Lung (tissue), 12 donors: Measurements from ENCODE around the gene CAPSL. TPM values are rescaled to one million over a fixed set of nuclear protein-coding genes. Genes with fewer than 3 reads are reported as not detected.

Source experiments
- ATAC-seq: fragments of 200-7000 bp; cut with Tn5 transposase; one replicate; pipeline ENCODE4 v1.9.1; 2020; ENCODE audit warnings: moderate number of reproducible peaks; ENCODE audit not compliant: insufficient read depth, low FRiP score
- DNase-seq, 3 donors: peaks; one replicate each; pipeline ENCODE4 v3.0.0-alpha.2; 2013 to 2017
- H3K27ac ChIP-seq, 2 donors: one replicate each; pipeline ENCODE4 v1.5.1; 2013; ENCODE audit warnings: mild to moderate bottlenecking in 2 of 2, moderate library complexity in 2 of 2, control low read depth in 1 of 2, inconsistent platforms in 1 of 2, low read depth in 1 of 2, low read length in 1 of 2
- H3K27me3 ChIP-seq, 3 donors: one replicate each; pipeline ENCODE4 v1.5.1; 2013; ENCODE audit warnings: low read length in 2 of 3; ENCODE audit not compliant: control insufficient read depth in 3 of 3, insufficient read depth in 3 of 3
- H3K36me3 ChIP-seq, 4 donors: one replicate each; pipeline ENCODE4 v1.5.1; 2013; ENCODE audit warnings: low read length in 4 of 4, mild to moderate bottlenecking in 1 of 4, moderate library complexity in 1 of 4; ENCODE audit not compliant: control insufficient read depth in 4 of 4, insufficient read depth in 4 of 4
- H3K4me1 ChIP-seq, 5 donors: one replicate each; pipeline ENCODE4 v1.5.1; 2013; ENCODE audit warnings: low read length in 5 of 5, mild to moderate bottlenecking in 2 of 5, moderate library complexity in 1 of 5; ENCODE audit not compliant: control insufficient read depth in 5 of 5, insufficient read depth in 5 of 5
- H3K4me3 ChIP-seq: one replicate; pipeline ENCODE4 v1.5.1; 2013; ENCODE audit warnings: mild to moderate bottlenecking, control low read depth, moderate library complexity
- H3K9ac ChIP-seq, 2 donors: one replicate each; pipeline ENCODE4 v1.5.1; 2013; ENCODE audit warnings: low read length in 2 of 2, control low read depth in 1 of 2; ENCODE audit not compliant: insufficient read depth in 1 of 2
- H3K9me3 ChIP-seq, 4 donors: one replicate each; pipeline ENCODE4 v1.5.1; 2013; ENCODE audit warnings: low read length in 3 of 4, mild to moderate bottlenecking in 1 of 4, moderate library complexity in 1 of 4; ENCODE audit not compliant: control insufficient read depth in 4 of 4, insufficient read depth in 3 of 4
- CTCF ChIP-seq: IDR thresholded peaks from 2 replicates; pipeline ENCODE4 v1.5.1; 2012; ENCODE audit warnings: mild to moderate bottlenecking; ENCODE audit errors: control extremely low read depth, extremely low read depth
- WGBS, 2 donors: extraction: QIAGEN DNeasy Blood & Tissue Kit; methylation state at CpG; one replicate each; pipeline ENCODE4 v1.1.7; 2013; 5-methylcytosine and 5-hydroxymethylcytosine counted together
- polyA plus RNA-seq, 2 donors: library from polyadenylated mRNA; stranded (reverse); fragments of 200-250 nt; gene quantifications; one replicate each; pipeline ENCODE4 v1.2.1, GENCODE V29; 2013
- total RNA-seq, 2 donors: library from RNA; depleted of rRNA in 1 of 2; stranded (reverse); fragments of >200 nt in 1 of 2; gene quantifications; one replicate each; pipeline ENCODE4 v1.2.1, GENCODE V29; 2014 to 2021
- donor health status: control.
- donor health status: control.
- donor health status: Bipolar disorder and iron deficiency.
- donor health status: healthy.
- donor health status: DM: yes; HTN: yes; CAD: no.

Gene CAPSL
- total and polyA plus RNA-seq, 4 donors, result 15.9 to 37.9 (median 21.2) TPM

GRCh38 chr5:35880156-35880555, 58.3 kb downstream of the CAPSL start:
- H3K9me3 ChIP-seq, result no peaks in the 10 kb centered on the region
- 64 to 69% methylated on average over 1 of the region's 1 CpG for WGBS, 2 donors
- no peak for DNase-seq
- peaks cover 0 to 3% (median 0%) of the 10 kb centered on the region in 4 donors for H3K36me3 ChIP-seq
- no peak overlapping the region for H3K9ac ChIP-seq
- TF ChIP-seq CTCF, result no peak
- H3K27me3 ChIP-seq, result no peaks in the 10 kb centered on the region
- peaks cover 0 to 2% (median 0%) of the 10 kb centered on the region in 5 donors for H3K4me1 ChIP-seq
- H3K4me3 ChIP-seq, result no peak overlapping the region
- H3K27ac ChIP-seq, result no peak overlapping the region
- no peak for ATAC-seq

GRCh38 chr5:35879649-35880048, 58.8 kb downstream of the CAPSL start:
- DNase-seq, result no peak
- H3K27me3 ChIP-seq, result no peaks in the 10 kb centered on the region
- H3K9ac ChIP-seq, result no peak overlapping the region
- no peak for TF ChIP-seq CTCF
- H3K36me3 ChIP-seq, result peaks cover 0 to 3% (median 0%) of the 10 kb centered on the region in 4 donors
- H3K4me1 ChIP-seq, result peaks cover 0 to 2% (median 0%) of the 10 kb centered on the region in 5 donors
- no peak overlapping the region for H3K27ac ChIP-seq
- no peak for ATAC-seq
- no peaks in the 10 kb centered on the region for H3K9me3 ChIP-seq
- H3K4me3 ChIP-seq, result no peak overlapping the region

GRCh38 chr5:35879096-35879495, 59.3 kb downstream of the CAPSL start:
- no peak for ATAC-seq
- peaks cover 0 to 2% (median 0%) of the 10 kb centered on the region in 5 donors for H3K4me1 ChIP-seq
- no peak for DNase-seq
- H3K36me3 ChIP-seq, result peaks cover 0 to 5% (median 0%) of the 10 kb centered on the region in 4 donors
- no peak overlapping the region for H3K4me3 ChIP-seq
- TF ChIP-seq CTCF, result no peak
- no peak overlapping the region for H3K9ac ChIP-seq
- no peaks in the 10 kb centered on the region for H3K27me3 ChIP-seq
- H3K27ac ChIP-seq, result no peak overlapping the region
- H3K9me3 ChIP-seq, result peaks cover 0 to 2% (median 0%) of the 10 kb centered on the region in 4 donors
- WGBS, 2 donors, result 81 to 87% methylated on average over 2 of the region's 2 CpGs

- H3K9ac ChIP-seq, result no peak overlapping the region
- peaks cover 0 to 6% (median 0%) of the 10 kb centered on the region in 4 donors for H3K36me3 ChIP-seq
- peaks cover 0 to 2% (median 0%) of the 10 kb centered on the region in 4 donors for H3K9me3 ChIP-seq
- no peaks in the 10 kb centered on the region for H3K27me3 ChIP-seq
- DNase-seq, result no peak
- ATAC-seq, result no peak
- no peak overlapping the region for H3K4me3 ChIP-seq
- TF ChIP-seq CTCF, result no peak
- peaks cover 0 to 2% (median 0%) of the 10 kb centered on the region in 5 donors for H3K4me1 ChIP-seq
- no peak overlapping the region for H3K27ac ChIP-seq
Measured at GRCh38 chr5:35878079-35878478, 60.3 kb downstream of the CAPSL start.
